Neural cell (in vitro differentiated cells): ENCODE data around the gene COPG1.

Experiments used
- EP300 ChIP-seq: fragments of 450-650 bp; conservative IDR thresholded peaks from 2 replicates; pipeline ENCODE4 v1.6.1; 2014; ENCODE audit warnings: antibody characterized with exemption, mild to moderate bottlenecking, moderate library complexity; ENCODE audit not compliant: poor library complexity, severe bottlenecking
- EZH2 ChIP-seq: fragments of 200-600, 300-800 bp; shearing (Covaris generic), sonication (generic); IDR thresholded peaks from 2 replicates; pipeline ENCODE4 v1.6.1; 2014; ENCODE audit warnings: antibody characterized with exemption, low read length, borderline replicate concordance, mild to moderate bottlenecking; ENCODE audit not compliant: insufficient read depth, poor library complexity, severe bottlenecking
- POLR2AphosphoS5 ChIP-seq: IDR thresholded peaks from 2 replicates; pipeline ENCODE4 v1.6.1; 2012
- TAF1 ChIP-seq: IDR thresholded peaks from 2 replicates; pipeline ENCODE4 v1.6.1; 2012; ENCODE audit warnings: low read depth
- TF ChIP-seq, protein P1 (sequence below): fragments of 450-650 bp; IDR thresholded peaks from 2 replicates; pipeline ENCODE4 v1.5.1; 2014; ENCODE audit warnings: antibody characterized with exemption, mild to moderate bottlenecking, moderate library complexity; ENCODE audit not compliant: poor library complexity, severe bottlenecking
- TF ChIP-seq, protein P2 (sequence below): IDR thresholded peaks from 2 replicates; pipeline ENCODE4 v1.6.1; 2012; ENCODE audit warnings: borderline replicate concordance

GRCh38 chr3:129325383-129325782 is 76.0 kb downstream of the COPG1 start:
- TF ChIP-seq, protein P1, sequence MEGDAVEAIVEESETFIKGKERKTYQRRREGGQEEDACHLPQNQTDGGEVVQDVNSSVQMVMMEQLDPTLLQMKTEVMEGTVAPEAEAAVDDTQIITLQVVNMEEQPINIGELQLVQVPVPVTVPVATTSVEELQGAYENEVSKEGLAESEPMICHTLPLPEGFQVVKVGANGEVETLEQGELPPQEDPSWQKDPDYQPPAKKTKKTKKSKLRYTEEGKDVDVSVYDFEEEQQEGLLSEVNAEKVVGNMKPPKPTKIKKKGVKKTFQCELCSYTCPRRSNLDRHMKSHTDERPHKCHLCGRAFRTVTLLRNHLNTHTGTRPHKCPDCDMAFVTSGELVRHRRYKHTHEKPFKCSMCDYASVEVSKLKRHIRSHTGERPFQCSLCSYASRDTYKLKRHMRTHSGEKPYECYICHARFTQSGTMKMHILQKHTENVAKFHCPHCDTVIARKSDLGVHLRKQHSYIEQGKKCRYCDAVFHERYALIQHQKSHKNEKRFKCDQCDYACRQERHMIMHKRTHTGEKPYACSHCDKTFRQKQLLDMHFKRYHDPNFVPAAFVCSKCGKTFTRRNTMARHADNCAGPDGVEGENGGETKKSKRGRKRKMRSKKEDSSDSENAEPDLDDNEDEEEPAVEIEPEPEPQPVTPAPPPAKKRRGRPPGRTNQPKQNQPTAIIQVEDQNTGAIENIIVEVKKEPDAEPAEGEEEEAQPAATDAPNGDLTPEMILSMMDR = no peak
- no peak for TF ChIP-seq POLR2AphosphoS5
- TF ChIP-seq TAF1 = no peak
- no peak for TF ChIP-seq EZH2
- no peak for TF ChIP-seq EP300
- TF ChIP-seq, protein P2, sequence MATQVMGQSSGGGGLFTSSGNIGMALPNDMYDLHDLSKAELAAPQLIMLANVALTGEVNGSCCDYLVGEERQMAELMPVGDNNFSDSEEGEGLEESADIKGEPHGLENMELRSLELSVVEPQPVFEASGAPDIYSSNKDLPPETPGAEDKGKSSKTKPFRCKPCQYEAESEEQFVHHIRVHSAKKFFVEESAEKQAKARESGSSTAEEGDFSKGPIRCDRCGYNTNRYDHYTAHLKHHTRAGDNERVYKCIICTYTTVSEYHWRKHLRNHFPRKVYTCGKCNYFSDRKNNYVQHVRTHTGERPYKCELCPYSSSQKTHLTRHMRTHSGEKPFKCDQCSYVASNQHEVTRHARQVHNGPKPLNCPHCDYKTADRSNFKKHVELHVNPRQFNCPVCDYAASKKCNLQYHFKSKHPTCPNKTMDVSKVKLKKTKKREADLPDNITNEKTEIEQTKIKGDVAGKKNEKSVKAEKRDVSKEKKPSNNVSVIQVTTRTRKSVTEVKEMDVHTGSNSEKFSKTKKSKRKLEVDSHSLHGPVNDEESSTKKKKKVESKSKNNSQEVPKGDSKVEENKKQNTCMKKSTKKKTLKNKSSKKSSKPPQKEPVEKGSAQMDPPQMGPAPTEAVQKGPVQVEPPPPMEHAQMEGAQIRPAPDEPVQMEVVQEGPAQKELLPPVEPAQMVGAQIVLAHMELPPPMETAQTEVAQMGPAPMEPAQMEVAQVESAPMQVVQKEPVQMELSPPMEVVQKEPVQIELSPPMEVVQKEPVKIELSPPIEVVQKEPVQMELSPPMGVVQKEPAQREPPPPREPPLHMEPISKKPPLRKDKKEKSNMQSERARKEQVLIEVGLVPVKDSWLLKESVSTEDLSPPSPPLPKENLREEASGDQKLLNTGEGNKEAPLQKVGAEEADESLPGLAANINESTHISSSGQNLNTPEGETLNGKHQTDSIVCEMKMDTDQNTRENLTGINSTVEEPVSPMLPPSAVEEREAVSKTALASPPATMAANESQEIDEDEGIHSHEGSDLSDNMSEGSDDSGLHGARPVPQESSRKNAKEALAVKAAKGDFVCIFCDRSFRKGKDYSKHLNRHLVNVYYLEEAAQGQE = no peak
